H1 (cell line): ENCODE results near the gene PRKCD. TPM values are rescaled to one million over a fixed set of nuclear protein-coding genes. Genes with fewer than 3 reads are reported as not detected.

Experiments
- CTCF ChIA-PET: fragments of 300-600 bp; sonication (Branson Sonifier 250); formaldehyde crosslinking; loops from one replicate; lab custom pipeline; 2021; ENCODE audit not compliant: partially characterized antibody; lab: Charles Lee
- POLR2A ChIA-PET: fragments of 300-600 bp; sonication (Branson Sonifier 250); formaldehyde crosslinking; loops from one replicate; lab custom pipeline; 2021; ENCODE audit warnings: inconsistent platforms; ENCODE audit not compliant: partially characterized antibody; lab: Charles Lee
- DNase-seq, 2 experiments: peaks; one replicate each; pipeline versions ENCODE4 v3.0.0 to v3.0.0-alpha.2; 2010 to 2022; ENCODE audit warnings: low spot score in 2 of 2, low read depth in 1 of 2, mixed read lengths in 1 of 2
- FAIRE-seq: peaks from 2 replicates; lab custom pipeline; 2011; peaks lifted over from hg19 to GRCh38; lab: Jason Lieb, UNC
- H2AFZ ChIP-seq: 2 replicates; pipeline ENCODE4 v1.8.1; 2012; ENCODE audit warnings: low read length, inconsistent platforms
- H2AK5ac ChIP-seq: 2 replicates; pipeline ENCODE4 v1.6.1; 2013; ENCODE audit warnings: low read depth, low read length
- H2BK120ac ChIP-seq: replicated peaks from 2 replicates; pipeline ENCODE3; 2013; ENCODE audit warnings: low read depth, low read length, inconsistent platforms
- H2BK12ac ChIP-seq: 2 replicates; pipeline ENCODE4 v1.6.1; 2013; ENCODE audit warnings: low read depth, low read length
- H2BK15ac ChIP-seq: 2 replicates; pipeline ENCODE4 v1.6.1; 2013; ENCODE audit warnings: low read length
- H2BK20ac ChIP-seq: 2 replicates; pipeline ENCODE4 v1.6.1; 2013; ENCODE audit warnings: low read length
- H2BK5ac ChIP-seq: 2 replicates; pipeline ENCODE4 v1.6.1; 2013; ENCODE audit warnings: low read depth, low read length
- H3K14ac ChIP-seq: 2 replicates; pipeline ENCODE4 v1.6.1; 2013; ENCODE audit warnings: inconsistent platforms; ENCODE audit not compliant: insufficient read length
- H3K18ac ChIP-seq: 2 replicates; pipeline ENCODE4 v1.6.1; 2013; ENCODE audit warnings: low read length; ENCODE audit errors: extremely low read depth
- H3K23ac ChIP-seq: 2 replicates; pipeline ENCODE4 v1.6.1; 2013; ENCODE audit warnings: inconsistent platforms; ENCODE audit not compliant: insufficient read length
- H3K23me2 ChIP-seq: 2 replicates; pipeline ENCODE4 v1.6.1; 2013; ENCODE audit warnings: low read depth, low read length
- H3K27ac ChIP-seq: 2 replicates; pipeline ENCODE4 v1.6.1; 2011; ENCODE audit warnings: low read depth, low read length, inconsistent platforms
- H3K27me3 ChIP-seq, 4 experiments: replicated peaks in 1 of 4; 1 replicate in 1 of 4; 2 replicates in 3 of 4; pipeline versions ENCODE4 v1.6.1 to v1.8.1; 2011 to 2013; ENCODE audit warnings: low read length in 3 of 4, mild to moderate bottlenecking in 3 of 4, inconsistent platforms in 2 of 4, mixed read lengths in 2 of 4, moderate library complexity in 1 of 4; ENCODE audit not compliant: control insufficient read depth in 3 of 4, insufficient read depth in 3 of 4; ENCODE audit errors: extremely low read depth in 1 of 4
- H3K36me3 ChIP-seq, 4 experiments: 2 replicates each; pipeline versions ENCODE4 v1.6.1 to v1.8.1; 2011 to 2013; ENCODE audit warnings: mild to moderate bottlenecking in 4 of 4, low read length in 3 of 4, moderate library complexity in 2 of 4, control low read depth in 1 of 4, inconsistent platforms in 1 of 4; ENCODE audit not compliant: insufficient read depth in 4 of 4, control insufficient read depth in 2 of 4
- H3K4ac ChIP-seq: replicated peaks from 2 replicates; pipeline ENCODE3; 2013; ENCODE audit warnings: low read length, low read depth, mixed read lengths, inconsistent platforms; ENCODE audit not compliant: insufficient read length
- H3K4me1 ChIP-seq, 4 experiments: replicated peaks in 1 of 4; 1 replicate in 1 of 4; 2 replicates in 3 of 4; pipeline versions ENCODE4 v1.6.1 to v1.8.1; 2011 to 2013; ENCODE audit warnings: low read length in 3 of 4, inconsistent platforms in 2 of 4, mixed read lengths in 1 of 4; ENCODE audit not compliant: insufficient read depth in 4 of 4, control insufficient read depth in 3 of 4
- H3K4me2 ChIP-seq, 2 experiments: 2 replicates each; pipeline versions ENCODE4 v1.6.1 to v1.8.1; 2011 to 2013; ENCODE audit warnings: low read depth in 2 of 2, low read length in 2 of 2, control low read depth in 1 of 2, inconsistent platforms in 1 of 2, mild to moderate bottlenecking in 1 of 2; ENCODE audit not compliant: insufficient read depth in 1 of 2
- H3K4me3 ChIP-seq, 4 experiments: fragments of 200-600, 300-600 bp in 1 of 4; sonication (generic), shearing (Covaris generic), sonication (Bioruptor Twin) in 1 of 4; 2 replicates each; pipeline versions ENCODE4 v1.5.1 to v1.8.1; 2011 to 2016; ENCODE audit warnings: low read length in 4 of 4, low read depth in 3 of 4, control low read depth in 2 of 4, inconsistent platforms in 2 of 4, mild to moderate bottlenecking in 2 of 4, mixed read lengths in 1 of 4, moderate library complexity in 1 of 4; ENCODE audit not compliant: insufficient read depth in 2 of 4; ENCODE audit errors: extremely low read depth in 1 of 4
- H3K56ac ChIP-seq: replicated peaks from 2 replicates; pipeline ENCODE3; 2013; ENCODE audit warnings: low read depth, mild to moderate bottlenecking, mixed read lengths, low read length, inconsistent platforms; ENCODE audit not compliant: insufficient read length
- H3K79me1 ChIP-seq: 2 replicates; pipeline ENCODE4 v1.6.1; 2013; ENCODE audit warnings: low read depth, low read length, control low read depth
- H3K79me2 ChIP-seq, 2 experiments: 2 replicates each; pipeline versions ENCODE4 v1.6.1 to v1.8.1; 2012 to 2013; ENCODE audit warnings: low read length in 2 of 2, mild to moderate bottlenecking in 2 of 2, inconsistent platforms in 1 of 2; ENCODE audit not compliant: insufficient read depth in 2 of 2, control insufficient read depth in 1 of 2
- H3K9ac ChIP-seq, 4 experiments: replicated peaks in 1 of 4; 1 replicate in 1 of 4; 2 replicates in 3 of 4; pipeline versions ENCODE4 v1.6.1 to v1.8.1; 2011 to 2013; ENCODE audit warnings: low read depth in 3 of 4, low read length in 3 of 4, control low read depth in 2 of 4, mild to moderate bottlenecking in 2 of 4, moderate library complexity in 2 of 4, inconsistent platforms in 1 of 4; ENCODE audit errors: extremely low read depth in 1 of 4
- H3K9me3 ChIP-seq, 2 experiments: 2 replicates each; pipeline versions ENCODE4 v1.6.1 to v1.8.1; 2012 to 2013; ENCODE audit warnings: mild to moderate bottlenecking in 2 of 2, moderate library complexity in 2 of 2, control low read depth in 1 of 2, inconsistent platforms in 1 of 2, low read depth in 1 of 2, low read length in 1 of 2, mixed read lengths in 1 of 2; ENCODE audit not compliant: insufficient read depth in 2 of 2
- H4K20me1 ChIP-seq, 2 experiments: replicated peaks in 1 of 2; 2 replicates each; pipeline versions ENCODE3 to v1.8.1; 2011 to 2013; ENCODE audit warnings: inconsistent platforms in 2 of 2, low read length in 2 of 2, mild to moderate bottlenecking in 1 of 2; ENCODE audit not compliant: insufficient read depth in 2 of 2, control insufficient read depth in 1 of 2
- H4K5ac ChIP-seq: 2 replicates; pipeline ENCODE4 v1.6.1; 2013; ENCODE audit warnings: low read length, low read depth, mixed read lengths, inconsistent platforms; ENCODE audit not compliant: insufficient read length
- H4K8ac ChIP-seq: 2 replicates; pipeline ENCODE4 v1.8.0; 2013; ENCODE audit warnings: mild to moderate bottlenecking, moderate library complexity, low read length, inconsistent platforms; ENCODE audit not compliant: insufficient read depth; ENCODE audit errors: extremely low read depth
- H4K91ac ChIP-seq: replicated peaks from 2 replicates; pipeline ENCODE3; 2013; ENCODE audit warnings: low read length, mixed read lengths, inconsistent platforms; ENCODE audit not compliant: insufficient read length
- ASH2L ChIP-seq: fragments of 200-600, 300-600 bp; sonication (generic); IDR thresholded peaks from one replicate; pipeline ENCODE4 v1.7.1; 2017; ENCODE audit warnings: low read length
- BCL11A ChIP-seq, 2 experiments: IDR thresholded peaks; one replicate each; pipeline ENCODE4 v1.6.1; 2011; ENCODE audit warnings: low read depth in 2 of 2, low read length in 2 of 2, mild to moderate bottlenecking in 2 of 2
- CEBPB ChIP-seq: IDR thresholded peaks from 2 replicates; pipeline ENCODE4 v1.6.1; 2012; ENCODE audit warnings: low read depth, low read length
- E2F6 ChIP-seq: IDR thresholded peaks from 2 replicates; pipeline ENCODE4 v1.6.1; 2012; ENCODE audit warnings: inconsistent platforms
- HDAC2 ChIP-seq, 2 experiments: fragments of 300-600 bp in 1 of 2; sonication (generic) in 1 of 2; IDR thresholded peaks; 2 replicates each; pipeline ENCODE4 v1.6.1; 2011 to 2012; ENCODE audit warnings: low read depth in 2 of 2, low read length in 2 of 2, mild to moderate bottlenecking in 2 of 2, moderate library complexity in 2 of 2, borderline replicate concordance in 1 of 2, inconsistent platforms in 1 of 2
- JUN ChIP-seq: IDR thresholded peaks from 2 replicates; pipeline ENCODE4 v1.6.1; 2011; ENCODE audit warnings: low read depth, mild to moderate bottlenecking, improper control_type of control experiment, low read length
- MAX ChIP-seq: IDR thresholded peaks from 2 replicates; pipeline ENCODE4 v1.6.1; 2012; ENCODE audit warnings: inconsistent platforms
- POLR2A ChIP-seq, 2 experiments: IDR thresholded peaks; 1 replicate in 1 of 2; 2 replicates in 1 of 2; pipeline ENCODE4 v1.6.1; 2011; ENCODE audit warnings: low read depth in 2 of 2, low read length in 2 of 2, mild to moderate bottlenecking in 2 of 2; ENCODE audit errors: control extremely low read depth in 1 of 2
- RBBP5 ChIP-seq: IDR thresholded peaks from 2 replicates; pipeline ENCODE4 v1.7.1; 2012; ENCODE audit warnings: low read depth, mild to moderate bottlenecking, inconsistent platforms, low read length, moderate library complexity, borderline replicate concordance
- SIRT6 ChIP-seq: IDR thresholded peaks from one replicate; pipeline ENCODE4 v1.7.1; 2012; ENCODE audit warnings: low read length, inconsistent platforms
- TAF7 ChIP-seq: optimal IDR thresholded peaks from 2 replicates; pipeline ENCODE3; 2011; ENCODE audit warnings: low read depth, mild to moderate bottlenecking, inconsistent platforms, low read length, moderate library complexity, borderline replicate concordance
- WGBS, 2 experiments: shearing (Covaris generic) in 1 of 2; methylation state at CpG; one replicate each; pipeline versions ENCODE4 v1.1.6 to v1.1.7; 2013 to 2015; ENCODE audit warnings: low lambda C conversion rate in 2 of 2, mixed read lengths in 2 of 2, inconsistent platforms in 1 of 2, low coverage in 1 of 2, missing lambda C conversion rate in 1 of 2; ENCODE audit not compliant: insufficient replicate concordance in 2 of 2, insufficient coverage in 1 of 2, insufficient read length in 1 of 2; ENCODE audit errors: extremely low coverage in 1 of 2, missing lambda C conversion rate in 1 of 2; 5-methylcytosine and 5-hydroxymethylcytosine counted together
- polyA plus RNA-seq, 7 experiments: library from polyadenylated mRNA; depleted of rRNA in 3 of 7; stranded (reverse) in 5 of 7; unstranded in 2 of 7; fragments of >200 nt in 5 of 7; fragments of 200-250 nt in 2 of 7; gene quantifications; 1 replicate in 5 of 7; 2 replicates in 1 of 7; 4 replicates in 1 of 7; pipeline versions ENCODE4 v1.2.1 to v1.2.3, GENCODE V29; 2011 to 2013; ENCODE audit warnings: missing spikeins in 2 of 7, mixed read lengths in 2 of 7
- total RNA-seq: library from RNA; stranded (reverse); fragmentation: NEBNext Ultra II Directional; extraction: Animal tissue kit (Norgen Biotek cat#: 25700); gene quantifications from 2 replicates; pipeline ENCODE4 v1.2.1, GENCODE V29; 2021

Gene PRKCD
- total and polyA plus RNA-seq, 2 of the 8 experiments (the other 6 are each of a cell fraction or from before 2014, with no cell fraction given) = 22.6 to 23.9 TPM

- no peak overlapping the region for H2BK120ac ChIP-seq
- H3K18ac ChIP-seq = no peak overlapping the region
- no peaks in the 10 kb centered on the region for H3K27me3 ChIP-seq
- FAIRE-seq = no peak
- DNase-seq = no peak
- H3K4me1 ChIP-seq = peaks cover 0 to under 1% (median 0%) of the 10 kb centered on the region in 4 experiments; a peak in 3 of 7 replicates
- H2BK20ac ChIP-seq = no peak overlapping the region
- 93% methylated on average over 4 of the region's 5 CpGs; no CpG with 5 or more reads in 1 of the 2 experiments for WGBS, 2 experiments
- H3K4me3 ChIP-seq = no peak overlapping the region
- H3K79me2 ChIP-seq = no peaks in the 10 kb centered on the region
- H4K8ac ChIP-seq = no peak overlapping the region
- TF ChIP-seq TAF7 = no peak
- no peak for TF ChIP-seq SIRT6
- no peak for TF ChIP-seq RBBP5
- TF ChIP-seq HDAC2 (IDR thresholded peaks at IDR 0.05; ENCODE audit: borderline replicate concordance in 1 of 2, low read depth in 2 of 2, low read length in 2 of 2) = no peak
- TF ChIP-seq MAX = no peak
- TF ChIP-seq E2F6 = no peak
- TF ChIP-seq POLR2A (IDR thresholded peaks at IDR 0.05; ENCODE audit: control extremely low read depth in 1 of 2, low read depth in 2 of 2, low read length in 2 of 2) = no peak
- no peak for TF ChIP-seq ASH2L
- TF ChIP-seq JUN = no peak
- TF ChIP-seq CEBPB = no peak
- TF ChIP-seq BCL11A (IDR thresholded peaks at IDR 0.05; ENCODE audit: low read depth in 2 of 2, low read length in 2 of 2) = no peak
- TF ChIP-seq, all 59 proteins: peak for 0
- no peak overlapping the region for H3K56ac ChIP-seq
- H3K23me2 ChIP-seq = no peaks in the 10 kb centered on the region
- H2AFZ ChIP-seq = no peak overlapping the region
- H3K4ac ChIP-seq = no peak overlapping the region
- no peaks in the 10 kb centered on the region for H4K20me1 ChIP-seq
- no peaks in the 10 kb centered on the region for H3K79me1 ChIP-seq
- no peak overlapping the region for H3K9ac ChIP-seq
- H4K91ac ChIP-seq = no peak overlapping the region
- H2AK5ac ChIP-seq = no peak overlapping the region
- no peak overlapping the region for H3K14ac ChIP-seq
- no peak overlapping the region for H4K5ac ChIP-seq
- H3K23ac ChIP-seq = no peak overlapping the region
- ChIA-PET CTCF (interaction anchor here (0.8 to 1.5 kb wide), 6 partner anchors 8 to 57 kb away, joined by 3 to 6 read pairs (median 3); no protein-coding TSS in a partner anchor), POLR2A (interaction anchor here (1.2 kb wide), 1 partner anchor 19 kb away, joined by 3 read pairs; no protein-coding TSS in a partner anchor)
- peaks cover 0 to 3% (median 0%) of the 10 kb centered on the region in 4 experiments; a peak in 3 of 8 replicates for H3K36me3 ChIP-seq
- H2BK5ac ChIP-seq = no peak overlapping the region
- no peaks in the 10 kb centered on the region for H3K9me3 ChIP-seq
- H2BK12ac ChIP-seq = no peak overlapping the region
- no peak overlapping the region for H2BK15ac ChIP-seq
- no peak overlapping the region for H3K4me2 ChIP-seq
- H3K27ac ChIP-seq = no peak overlapping the region
Observed at GRCh38 chr3:53188136-53188685, 27.2 kb downstream of the PRKCD start.
